Fibroblast of peridontal ligament (primary cell): ENCODE data around the gene EDIL3.
A peak's percentile ranks its signal among the peaks of the same experiment; 100 is the strongest.
"Not testable (repeated sequence)": the region's sequence is repeated elsewhere in the genome, so short reads cannot be mapped to it uniquely, and the experiment has no call there.

Experiments
- DNase-seq: peaks from one replicate; pipeline ENCODE4 v3.0.0-alpha.2; 2010; ENCODE audit errors: extremely low read depth

EDIL3 gene

GRCh38 chr5:84378961-84379360 is 5.7 kb downstream of the EDIL3 start:
- DNase-seq = peak; percentile 92

DNA sequence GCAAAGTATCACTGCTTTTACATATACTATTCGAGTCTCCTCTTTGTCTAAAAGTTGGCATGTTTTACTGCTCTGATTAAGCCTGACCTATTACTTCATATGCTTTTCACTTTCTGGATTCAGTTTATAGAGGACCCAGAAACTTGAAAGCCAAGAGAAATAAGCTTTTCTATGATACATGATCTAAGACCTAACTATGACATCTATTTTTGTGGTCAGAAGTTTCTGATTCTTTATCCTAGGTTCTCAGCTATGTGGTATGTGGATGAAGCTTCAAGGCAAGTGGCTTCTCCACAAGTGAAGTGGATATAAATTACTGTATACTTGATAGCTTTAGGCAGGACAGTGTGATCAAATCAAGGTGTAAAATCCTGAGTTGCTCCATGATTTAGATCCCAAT is 6.3 kb downstream of the EDIL3 start:
- peak; percentile 95 for DNase-seq

- peak; percentile 35 for DNase-seq
Measured at GRCh38 chr5:84376346-84376745, 8.3 kb downstream of the EDIL3 start.

DNA sequence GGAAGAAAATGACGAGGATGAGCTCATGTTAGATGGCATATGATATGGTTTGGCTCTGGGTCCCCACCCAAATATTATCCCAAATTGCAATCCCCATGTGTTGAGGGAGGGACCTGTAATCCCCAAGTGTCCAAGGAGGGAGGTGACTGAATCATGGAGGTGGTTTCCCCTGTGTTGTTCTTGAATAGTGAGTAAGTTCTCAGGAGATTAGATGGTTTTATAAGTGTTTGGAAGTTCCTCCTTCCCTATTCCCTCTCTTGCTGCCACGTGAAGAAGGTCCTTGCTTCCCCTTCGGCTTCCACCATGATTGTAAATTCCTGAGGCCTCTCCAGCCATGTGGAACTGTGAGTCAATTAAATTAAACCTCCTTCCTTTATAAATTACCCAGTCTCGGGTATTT is 10.1 kb downstream of the EDIL3 start:
- no peak for DNase-seq

GRCh38 chr5:84373506-84373905 is 11.2 kb downstream of the EDIL3 start:
- no peak for DNase-seq

DNA sequence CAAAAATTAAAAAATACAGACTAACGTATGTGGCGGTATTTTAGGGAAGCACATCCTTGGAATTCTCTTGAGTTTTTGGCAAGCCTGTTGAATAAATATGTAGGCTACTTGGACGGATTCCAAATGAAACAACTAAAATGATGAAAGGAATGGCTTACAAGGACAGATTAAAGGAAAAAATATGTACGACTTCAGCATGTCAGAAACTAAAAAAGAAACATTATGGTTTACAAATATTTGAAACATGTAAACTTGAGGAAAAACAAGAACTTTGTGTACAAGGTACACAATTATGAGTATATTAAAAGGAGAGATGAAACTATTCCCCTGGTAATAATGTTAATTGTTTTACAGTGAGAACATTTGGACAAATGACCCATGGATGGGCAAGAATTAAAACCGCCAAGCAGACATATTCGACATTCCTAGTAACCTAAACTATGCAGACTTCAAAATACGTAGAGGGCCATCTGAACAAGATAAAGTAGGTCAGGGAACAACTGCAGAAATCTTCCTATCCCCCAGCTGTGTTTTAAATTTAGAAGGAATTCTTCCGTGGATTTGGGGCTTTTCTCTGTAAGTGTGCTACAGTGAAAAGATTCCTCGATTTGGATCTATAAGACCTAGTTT is 12.5 kb downstream of the EDIL3 start:
- DNase-seq = peak; percentile 84

- DNase-seq = no peak
Measured at GRCh38 chr5:84370176-84370575, 14.5 kb downstream of the EDIL3 start.

DNA sequence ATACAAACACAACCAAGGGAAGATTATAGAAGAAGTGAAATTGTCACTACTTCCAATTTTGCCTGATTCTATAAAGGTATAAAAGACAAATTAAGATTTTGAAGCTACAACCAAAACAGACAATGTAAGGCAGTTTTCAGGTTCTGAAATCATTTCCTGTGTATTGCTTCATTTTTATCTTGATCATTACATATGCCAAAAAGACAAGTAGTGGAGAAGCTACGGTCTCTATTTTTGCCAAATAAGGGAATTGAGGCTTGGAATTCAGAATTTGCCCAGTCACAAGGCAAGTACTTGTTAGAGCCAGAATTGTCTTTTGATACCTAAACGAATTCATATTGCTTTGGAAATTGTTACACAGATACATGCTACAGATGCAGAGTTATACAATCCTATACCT is 20.6 kb downstream of the EDIL3 start:
- no peak for DNase-seq

- DNase-seq = no peak
Measured at GRCh38 chr5:84362061-84362720, 22.5 kb downstream of the EDIL3 start.

- no peak for DNase-seq
Measured at GRCh38 chr5:84361572-84361971, 23.1 kb downstream of the EDIL3 start.

DNA sequence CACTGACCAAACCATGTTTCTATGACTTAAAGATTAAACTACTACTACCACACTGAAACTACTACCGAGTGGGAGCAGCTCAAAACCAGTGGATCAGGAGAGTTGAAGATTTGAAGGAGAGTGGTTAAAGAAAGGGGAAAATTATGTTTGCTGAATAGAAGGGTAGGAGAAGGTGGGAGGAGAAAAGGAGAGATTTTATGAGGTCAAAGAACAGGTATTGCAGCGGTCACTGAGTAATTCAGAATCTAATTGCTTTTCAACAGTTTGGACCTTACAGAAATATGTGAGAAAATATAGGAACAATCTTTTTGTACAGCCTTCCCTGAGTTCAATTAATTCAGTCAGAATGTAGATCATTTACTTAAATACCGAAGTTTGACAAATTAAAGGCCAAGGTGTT is 24.6 kb downstream of the EDIL3 start:
- no peak for DNase-seq

DNA sequence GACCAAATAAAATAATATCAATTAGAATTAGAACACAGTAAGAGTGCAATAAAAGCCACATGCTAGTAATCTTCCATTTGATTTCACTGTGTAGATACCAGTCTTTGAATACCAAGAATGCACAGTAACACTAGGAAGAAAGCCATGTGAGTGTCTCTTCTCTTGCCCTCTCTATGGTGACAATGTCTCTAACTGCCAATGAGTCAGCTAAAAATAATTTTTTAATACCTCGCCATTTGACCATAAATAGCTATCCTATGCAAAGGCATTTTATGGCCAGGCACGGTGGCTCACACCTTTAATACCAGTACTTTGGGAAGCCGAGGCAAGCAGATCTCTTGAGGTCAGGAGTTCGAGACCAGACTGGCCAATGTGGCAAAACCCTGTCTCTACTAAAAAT is 30.6 kb downstream of the EDIL3 start:
- no peak for DNase-seq

GRCh38 chr5:84344788-84345187 is 39.9 kb downstream of the EDIL3 start:
- no peak for DNase-seq

DNA sequence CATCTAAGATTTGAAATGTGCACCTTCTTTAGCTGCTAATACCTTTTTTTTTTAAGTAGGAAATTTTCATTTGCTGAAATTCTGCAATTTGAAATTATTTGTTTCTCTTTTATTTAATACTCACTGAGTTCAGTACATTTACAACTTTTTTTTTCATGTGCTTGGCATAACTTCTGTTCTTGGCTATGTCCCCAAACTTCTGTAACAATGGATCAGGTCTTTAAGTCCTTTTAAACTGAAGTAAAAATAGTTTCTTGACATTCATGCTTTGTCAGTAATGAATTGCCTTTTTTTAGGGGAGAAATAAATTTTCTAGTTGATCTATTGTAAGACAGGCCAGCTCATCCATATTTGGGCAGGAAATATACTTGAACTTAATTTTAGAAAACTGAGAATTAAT is 41.5 kb downstream of the EDIL3 start:
- peak; percentile 44 for DNase-seq

DNA sequence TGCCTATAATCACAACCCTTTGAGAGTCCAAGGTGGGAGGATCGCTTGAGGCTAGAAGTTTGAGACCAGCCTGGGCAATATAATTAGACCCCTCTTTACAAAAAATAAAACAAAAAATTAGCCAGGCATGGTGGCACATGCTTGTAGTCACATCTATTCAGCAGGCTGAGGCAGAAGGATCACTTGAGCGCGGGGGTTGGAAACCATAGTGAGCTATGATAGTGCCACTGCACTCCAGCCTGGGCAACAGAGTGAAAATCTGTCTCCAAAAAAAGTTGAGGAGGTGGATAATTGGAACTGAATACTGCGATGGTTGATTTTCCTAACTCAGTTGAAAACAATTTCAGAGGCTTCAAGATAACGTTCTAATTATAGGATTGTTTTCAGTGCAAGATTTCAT is 52.6 kb downstream of the EDIL3 start:
- no peak for DNase-seq

GRCh38 chr5:84327591-84327990 is 57.1 kb downstream of the EDIL3 start:
- no peak for DNase-seq

GRCh38 chr5:84322646-84323045 is 62.0 kb downstream of the EDIL3 start:
- DNase-seq = no peak

DNA sequence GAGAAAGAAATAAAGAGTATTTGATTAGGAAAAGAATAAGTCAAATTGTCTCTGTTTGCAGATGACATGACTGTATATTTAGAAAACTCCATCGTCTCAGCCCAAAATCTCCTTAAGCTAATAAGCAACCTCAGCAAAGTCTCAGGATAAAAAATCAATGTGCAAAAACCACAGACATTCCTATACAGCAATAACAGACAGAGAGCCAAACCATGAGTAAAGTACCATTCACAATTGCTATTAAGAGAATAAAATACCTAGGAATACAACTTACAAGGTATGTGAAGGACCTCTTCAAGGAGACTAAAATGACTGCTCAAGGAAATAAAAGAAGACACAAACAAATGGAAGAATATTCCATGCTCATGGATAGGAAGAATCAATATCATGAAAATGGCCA is 66.9 kb downstream of the EDIL3 start:
- not testable (repeated sequence) for DNase-seq

GRCh38 chr5:84312280-84312679 is 72.4 kb downstream of the EDIL3 start:
- not testable (repeated sequence) for DNase-seq

DNA sequence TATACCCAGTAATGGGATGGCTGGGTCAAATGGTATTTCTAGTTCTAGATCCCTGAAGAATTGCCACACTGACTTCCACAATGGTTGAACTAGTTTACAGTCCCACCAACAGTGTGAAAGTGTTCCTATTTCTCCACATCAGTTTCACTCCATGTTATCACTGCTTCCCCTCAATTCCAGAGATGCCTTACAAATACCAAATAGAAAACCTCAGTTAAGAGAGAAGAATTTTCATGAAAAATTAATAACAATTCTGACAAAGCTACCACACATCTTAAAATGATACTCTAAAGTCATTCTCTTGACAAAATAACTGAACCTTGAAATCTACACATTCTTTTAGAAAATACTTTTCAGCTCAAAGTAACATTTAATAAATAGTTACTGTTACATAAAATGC is 74.8 kb downstream of the EDIL3 start:
- DNase-seq = not testable (repeated sequence)

DNA sequence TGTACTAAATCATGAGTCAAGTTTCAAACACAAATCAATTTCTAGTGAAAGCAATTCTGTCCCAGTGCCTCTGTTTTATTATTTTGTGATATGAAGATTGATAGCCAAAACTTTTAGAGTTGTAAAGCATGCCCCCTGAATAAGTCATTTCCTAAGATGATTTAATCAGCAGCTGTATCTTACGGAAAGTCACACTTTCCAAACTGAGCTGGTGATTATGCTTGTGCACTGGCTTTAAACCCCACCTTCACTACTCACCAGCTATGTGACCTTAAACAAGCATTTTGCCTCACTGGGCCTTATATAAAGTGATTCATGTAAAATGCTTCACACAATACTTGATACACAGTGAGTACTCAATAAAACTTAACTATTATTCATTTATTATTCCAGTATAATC is 78.1 kb downstream of the EDIL3 start:
- DNase-seq = no peak

DNA sequence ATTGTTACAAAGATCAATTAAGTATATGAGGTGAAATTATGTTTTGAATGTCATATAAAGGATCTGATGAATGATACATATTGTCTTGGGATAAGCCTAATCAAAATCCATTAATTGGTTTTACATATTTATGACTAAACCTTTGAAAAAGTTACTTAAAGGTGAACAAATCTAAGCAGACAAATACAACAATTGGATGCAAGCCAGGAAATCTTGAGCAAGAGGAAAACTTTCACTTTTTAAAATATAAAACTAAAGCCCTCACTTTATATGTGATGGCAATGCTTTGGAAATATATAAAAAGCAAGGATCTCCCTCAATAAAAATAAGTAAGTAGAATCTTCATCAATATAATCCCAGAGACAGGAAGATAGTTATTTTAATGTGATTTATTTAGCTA is 80.1 kb downstream of the EDIL3 start:
- peak; percentile 44 for DNase-seq

DNA sequence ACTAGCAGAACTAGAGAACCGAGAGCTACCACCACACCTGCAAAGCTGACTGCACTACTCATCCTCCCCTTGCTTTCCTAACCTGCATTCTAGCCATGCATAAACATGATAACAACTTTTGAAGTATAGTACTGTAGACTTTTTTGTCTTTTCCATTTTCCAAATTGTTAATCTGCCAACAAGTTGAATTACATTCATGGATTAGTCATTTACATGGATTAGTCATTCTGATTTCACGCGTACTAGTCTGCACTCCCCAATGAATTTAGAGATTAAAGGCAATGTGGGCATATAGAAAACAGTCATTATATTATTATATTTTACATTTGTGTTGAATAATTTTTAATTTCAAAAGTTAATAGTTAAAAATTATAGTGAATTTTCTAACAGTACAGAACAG is 81.4 kb downstream of the EDIL3 start:
- DNase-seq = peak; percentile 59

- DNase-seq = no peak
Measured at GRCh38 chr5:84301535-84301934, 83.1 kb downstream of the EDIL3 start.
